Measurements from ENCODE around the gene CCDC69.
"Not testable (repeated sequence)": the region's sequence is repeated elsewhere in the genome, so short reads cannot be mapped to it uniquely, and the experiment has no call there.

The CCDC69 gene

GRCh38 chr5:151248651-151249050 is 24.8 kb upstream of the CCDC69 start:
- TF ChIP-seq CTCF (IDR thresholded peaks at IDR 0.05; ENCODE audit: borderline replicate concordance, insufficient read depth, low read depth, low read length), result no peak
- H3K4me3 ChIP-seq (ENCODE audit: low read depth, low read length), result no peak overlapping the region

GRCh38 chr5:151245680-151246219 is 21.9 kb upstream of the CCDC69 start:
- TF ChIP-seq CTCF (IDR thresholded peaks at IDR 0.05; ENCODE audit: borderline replicate concordance, insufficient read depth, low read depth, low read length), result no peak
- H3K4me3 ChIP-seq (ENCODE audit: low read depth, low read length), result no peak overlapping the region

- no peak for TF ChIP-seq CTCF (IDR thresholded peaks at IDR 0.05; ENCODE audit: borderline replicate concordance, insufficient read depth, low read depth, low read length)
- H3K4me3 ChIP-seq (ENCODE audit: low read depth, low read length), result no peak overlapping the region
Measured at GRCh38 chr5:151244206-151244605, 20.3 kb upstream of the CCDC69 start.

- H3K4me3 ChIP-seq (ENCODE audit: low read depth, low read length), result no peak overlapping the region
- no peak for TF ChIP-seq CTCF (IDR thresholded peaks at IDR 0.05; ENCODE audit: borderline replicate concordance, insufficient read depth, low read depth, low read length)
Measured at GRCh38 chr5:151243564-151243963, 19.7 kb upstream of the CCDC69 start.

GRCh38 chr5:151243127-151243526 is 19.2 kb upstream of the CCDC69 start:
- H3K4me3 ChIP-seq (ENCODE audit: low read depth, low read length), result no peak overlapping the region
- no peak for TF ChIP-seq CTCF (IDR thresholded peaks at IDR 0.05; ENCODE audit: borderline replicate concordance, insufficient read depth, low read depth, low read length)

GRCh38 chr5:151240924-151241635 is 17.2 kb upstream of the CCDC69 start:
- no peak overlapping the region for H3K4me3 ChIP-seq (ENCODE audit: low read depth, low read length)
- no peak for TF ChIP-seq CTCF (IDR thresholded peaks at IDR 0.05; ENCODE audit: borderline replicate concordance, insufficient read depth, low read depth, low read length)

- H3K4me3 ChIP-seq (ENCODE audit: low read depth, low read length), result not testable (repeated sequence)
Measured at GRCh38 chr5:151240268-151240835, 16.5 kb upstream of the CCDC69 start.

All from GM12875 (cell line).